Epithelial cell of esophagus (primary cell): Measurements from ENCODE around the gene CRHR1.

Source experiments
- DNase-seq: peaks from one replicate; pipeline ENCODE4 v3.0.0; 2010; ENCODE audit warnings: low read depth
- H3K4me3 ChIP-seq: 2 replicates; pipeline ENCODE4 v1.5.1; 2011; ENCODE audit warnings: mild to moderate bottlenecking, low read length, control low read depth
- TF ChIP-seq, protein P1 (sequence below): IDR thresholded peaks from 2 replicates; pipeline ENCODE4 v1.5.1; 2011; ENCODE audit warnings: low read depth, mild to moderate bottlenecking, low read length, control low read depth, inconsistent platforms; ENCODE audit not compliant: insufficient read depth; ENCODE audit errors: missing control alignments

CRHR1 gene

DNA sequence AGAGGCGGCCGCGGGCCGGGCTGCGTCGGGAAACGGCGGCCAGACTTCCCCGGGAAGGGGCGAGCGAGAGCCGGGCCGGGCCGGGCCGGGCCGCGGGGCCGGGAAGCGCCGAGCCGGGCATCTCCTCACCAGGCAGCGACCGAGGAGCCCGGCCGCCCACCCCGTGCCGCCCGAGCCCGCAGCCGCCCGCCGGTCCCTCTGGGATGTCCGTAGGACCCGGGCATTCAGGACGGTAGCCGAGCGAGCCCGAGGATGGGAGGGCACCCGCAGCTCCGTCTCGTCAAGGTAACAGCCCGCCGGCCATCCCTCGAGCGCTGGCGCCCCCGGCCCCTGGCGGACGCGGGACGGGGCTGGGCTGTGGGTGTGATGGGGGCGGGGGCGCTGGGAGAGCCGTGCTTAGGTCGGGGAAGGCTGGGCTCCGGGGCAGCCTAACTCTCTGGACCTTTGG, at the start of gene CRHR1:
Gene CRHR1, plus strand, starts transcription at position 28 of the 448 bp plus-strand sequence. Its CDS starts 225 bp downstream, at position 253.
- TF ChIP-seq, protein P1, sequence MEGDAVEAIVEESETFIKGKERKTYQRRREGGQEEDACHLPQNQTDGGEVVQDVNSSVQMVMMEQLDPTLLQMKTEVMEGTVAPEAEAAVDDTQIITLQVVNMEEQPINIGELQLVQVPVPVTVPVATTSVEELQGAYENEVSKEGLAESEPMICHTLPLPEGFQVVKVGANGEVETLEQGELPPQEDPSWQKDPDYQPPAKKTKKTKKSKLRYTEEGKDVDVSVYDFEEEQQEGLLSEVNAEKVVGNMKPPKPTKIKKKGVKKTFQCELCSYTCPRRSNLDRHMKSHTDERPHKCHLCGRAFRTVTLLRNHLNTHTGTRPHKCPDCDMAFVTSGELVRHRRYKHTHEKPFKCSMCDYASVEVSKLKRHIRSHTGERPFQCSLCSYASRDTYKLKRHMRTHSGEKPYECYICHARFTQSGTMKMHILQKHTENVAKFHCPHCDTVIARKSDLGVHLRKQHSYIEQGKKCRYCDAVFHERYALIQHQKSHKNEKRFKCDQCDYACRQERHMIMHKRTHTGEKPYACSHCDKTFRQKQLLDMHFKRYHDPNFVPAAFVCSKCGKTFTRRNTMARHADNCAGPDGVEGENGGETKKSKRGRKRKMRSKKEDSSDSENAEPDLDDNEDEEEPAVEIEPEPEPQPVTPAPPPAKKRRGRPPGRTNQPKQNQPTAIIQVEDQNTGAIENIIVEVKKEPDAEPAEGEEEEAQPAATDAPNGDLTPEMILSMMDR = no peak
- DNase-seq = no peak

DNA sequence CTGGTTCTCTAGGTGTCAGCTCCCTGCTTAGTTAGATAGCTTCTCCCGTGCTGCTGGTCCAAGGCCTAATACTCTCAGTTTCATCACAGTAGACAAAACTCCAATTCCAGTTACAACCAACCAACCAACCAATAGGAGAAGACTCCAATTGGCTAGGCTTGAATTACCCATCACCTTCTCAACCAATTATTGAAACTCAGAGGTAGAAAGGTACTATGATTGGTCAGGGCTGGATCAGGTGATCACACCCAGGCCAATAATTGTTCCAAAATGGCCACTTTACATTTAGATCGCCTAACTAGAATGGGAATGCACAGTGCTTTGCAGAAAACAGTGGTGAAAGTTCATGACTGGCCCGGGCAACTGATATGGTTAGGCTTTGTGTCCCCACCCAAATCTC, 49.5 kb upstream of the CRHR1 start:
- TF ChIP-seq, protein P1 = no peak
- no peak overlapping the region for H3K4me3 ChIP-seq
- DNase-seq = no peak

More for the DNA sequence above, at the start of gene CRHR1:
- no peak within 1 kb of the TSS for H3K4me3 ChIP-seq

DNA sequence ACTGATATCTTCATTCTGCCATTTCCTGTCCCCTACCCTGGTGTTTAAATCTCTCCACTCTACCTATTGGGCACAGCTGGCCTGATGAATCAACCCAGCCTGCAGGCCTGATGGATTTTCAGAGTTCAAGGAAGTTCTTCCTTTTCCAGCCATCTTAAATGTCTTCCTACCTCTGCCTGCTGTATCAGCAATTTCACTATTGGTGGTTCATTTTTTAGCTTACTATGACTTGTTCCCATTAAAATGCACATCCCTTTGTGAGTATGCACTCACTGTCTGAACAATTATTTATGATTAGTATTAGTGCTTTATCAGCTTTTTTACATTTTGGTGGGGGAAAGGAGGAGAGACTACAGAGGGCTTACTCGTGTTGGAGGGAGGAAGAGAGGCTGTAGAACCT, 48.6 kb upstream of the CRHR1 start:
- no peak overlapping the region for H3K4me3 ChIP-seq
- DNase-seq = no peak
- TF ChIP-seq, protein P1 = no peak

DNA sequence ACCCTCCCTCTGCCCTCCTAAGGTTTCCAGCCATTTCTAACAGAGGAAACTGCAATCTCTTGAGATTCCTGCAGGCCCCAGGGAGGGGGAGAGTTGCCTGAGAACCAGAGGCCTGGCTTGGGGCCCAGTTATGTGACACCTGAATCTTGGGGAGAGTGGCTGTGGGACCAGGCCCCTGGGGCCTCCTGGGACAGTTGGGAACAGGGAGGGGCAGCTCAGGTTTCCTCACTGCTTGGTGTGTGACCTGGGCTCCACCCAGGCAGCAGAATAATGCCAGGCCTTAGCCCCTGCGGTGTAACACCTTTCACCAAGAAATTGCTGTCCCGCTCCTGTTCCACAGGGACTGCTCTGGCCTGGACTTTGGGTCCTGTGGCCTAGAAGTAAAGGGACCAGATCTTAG, 44.3 kb upstream of the CRHR1 start:
- DNase-seq = no peak
- H3K4me3 ChIP-seq = no peak overlapping the region
- TF ChIP-seq, protein P1 = no peak

GRCh38 chr17:45740553-45741330, 43.4 kb upstream of the CRHR1 start:
- TF ChIP-seq, protein P1 = no peak
- DNase-seq = peak; percentile 22
- no peak overlapping the region for H3K4me3 ChIP-seq

DNA sequence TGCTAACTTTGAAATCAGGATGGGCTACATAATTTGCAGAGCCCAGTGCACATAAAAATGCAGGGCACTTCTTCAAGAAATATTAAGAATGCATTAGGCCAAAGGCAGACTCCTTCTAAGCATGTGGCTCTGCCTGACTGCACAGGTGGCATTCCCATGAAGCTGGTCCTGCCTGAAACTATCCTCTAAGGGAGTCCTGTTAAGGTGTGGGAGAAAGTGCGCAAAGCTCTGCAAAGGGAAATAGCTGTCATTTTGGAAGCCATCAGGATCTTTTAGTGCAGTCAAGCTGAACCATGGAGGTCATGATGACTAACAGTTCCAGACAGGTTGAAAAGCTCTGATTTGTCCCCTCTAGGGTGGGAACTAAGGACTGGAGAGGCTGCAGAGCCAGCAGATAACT, 41.9 kb upstream of the CRHR1 start:
- DNase-seq = no peak
- TF ChIP-seq, protein P1 = no peak
- no peak overlapping the region for H3K4me3 ChIP-seq
